DMS 273 treated with DMSO at 0.1 percent for 48 hours (cell line): Measurements from ENCODE around the gene COL4A6.
A peak's percentile ranks its signal among the peaks of the same experiment; 100 is the strongest.
"Not testable (repeated sequence)": the region's sequence is repeated elsewhere in the genome, so short reads cannot be mapped to it uniquely, and the experiment has no call there.

ENCODE experiments used
- DNase-seq: peaks from one replicate; lab custom pipeline; 2025; lab: John Stamatoyannopoulos, UW

The COL4A6 gene

DNA sequence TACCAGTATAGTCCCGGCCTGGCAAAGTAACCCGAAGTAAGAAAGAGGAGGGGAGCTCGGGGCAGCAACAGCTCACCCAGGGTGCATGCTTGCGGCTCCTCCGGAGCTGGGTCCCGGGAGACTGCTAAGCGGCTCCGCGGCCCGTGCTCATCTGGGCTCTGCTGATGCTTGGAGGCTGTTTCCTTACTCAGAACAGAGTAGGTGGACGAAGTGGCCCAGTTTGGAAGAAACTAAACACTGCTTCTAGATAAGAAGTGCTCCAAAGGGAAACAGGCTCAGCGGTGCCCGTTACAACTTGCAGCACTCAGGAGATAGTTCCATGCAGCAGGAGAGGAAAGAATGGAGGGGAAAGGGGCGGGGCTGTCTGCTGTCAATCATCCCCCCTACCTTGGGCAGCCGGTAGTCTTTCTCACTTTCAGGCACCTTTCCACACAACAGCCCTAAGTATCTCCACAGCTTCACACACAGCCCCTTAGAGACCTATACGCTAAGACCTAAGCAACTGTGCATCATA lies at the start of gene COL4A6:
COL4A6 (minus strand) TSS at position 313 of the 514 bp plus-strand sequence; CDS start at position 87, 226 bp downstream.
- DNase-seq: no peak

DNA sequence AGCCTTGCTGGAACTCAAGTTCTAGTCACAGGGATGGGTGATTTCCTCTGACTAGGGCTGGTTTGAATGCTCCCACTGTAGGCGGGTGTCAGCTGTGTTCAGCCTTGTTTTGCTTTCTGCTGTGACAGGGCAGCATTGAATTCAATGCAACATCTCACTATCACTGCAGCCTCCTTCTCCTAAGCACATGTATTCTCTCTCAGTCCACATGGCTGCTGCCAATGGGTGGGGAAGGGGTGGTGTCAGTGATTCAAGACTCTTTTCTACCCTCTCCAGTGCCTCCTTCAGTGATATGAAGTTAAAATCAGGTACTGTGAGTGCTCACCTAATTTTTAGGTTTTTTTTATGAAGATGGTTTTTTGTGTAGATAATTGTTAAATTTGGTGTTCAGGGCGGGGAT lies 47.7 kb upstream of the COL4A6 start:
- DNase-seq: no peak

DNA sequence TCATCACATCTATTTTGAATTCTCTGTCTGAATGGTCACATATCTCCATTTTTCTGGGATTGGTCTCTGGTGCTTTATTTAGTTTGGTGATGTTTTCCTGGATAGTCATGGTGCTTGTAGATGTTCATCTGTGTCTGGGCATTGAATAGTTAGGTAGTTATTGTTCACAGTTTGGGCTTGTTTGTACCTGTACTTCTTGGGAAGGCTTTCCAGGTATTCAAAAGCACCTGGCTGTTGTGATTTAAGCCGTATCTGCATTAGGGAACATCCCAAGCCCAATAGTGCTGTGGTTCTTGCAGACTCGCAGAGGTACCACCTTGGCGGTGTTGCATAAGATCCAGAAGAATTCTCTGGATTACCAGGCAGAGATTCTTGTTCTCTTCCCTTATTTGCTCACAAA lies 46.0 kb upstream of the COL4A6 start:
- DNase-seq: no peak

DNA sequence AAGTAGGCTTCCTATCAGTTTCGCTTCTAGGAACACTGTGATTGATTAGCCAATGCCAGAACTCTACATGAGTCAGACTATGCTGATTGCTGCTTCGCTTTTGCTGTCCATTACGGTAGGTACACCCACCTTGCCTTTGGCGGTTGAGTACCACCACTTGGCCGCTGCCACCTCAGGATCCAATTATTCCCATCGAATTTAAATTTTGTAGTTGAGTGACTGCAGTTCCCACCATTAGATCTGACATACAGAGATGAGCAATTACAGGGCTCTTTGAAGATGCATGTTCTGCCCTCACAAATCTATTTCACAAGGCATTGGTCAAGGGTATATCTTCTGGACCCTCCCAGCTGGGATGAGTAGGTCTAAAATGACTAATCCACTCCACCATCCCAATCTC lies 43.3 kb upstream of the COL4A6 start:
- DNase-seq: not testable (repeated sequence)

DNA sequence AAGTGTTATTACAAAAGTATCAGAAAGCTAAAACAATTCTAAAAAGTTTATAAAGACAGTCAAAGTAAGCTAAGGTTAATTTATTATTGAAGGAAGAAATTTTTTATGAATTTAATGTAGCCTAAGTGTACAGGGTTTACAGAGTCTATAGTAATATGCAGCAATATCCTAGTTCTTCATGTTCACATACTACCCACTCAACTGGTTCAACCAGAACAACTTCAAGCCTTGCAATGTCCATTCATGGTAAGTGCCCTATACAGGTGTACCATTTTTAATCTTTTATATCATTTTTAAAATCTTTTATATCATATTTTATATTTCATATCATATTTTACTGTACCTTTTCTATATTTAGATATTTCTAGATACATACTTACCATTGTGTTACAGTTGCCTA lies 35.8 kb upstream of the COL4A6 start:
- no peak for DNase-seq

DNA sequence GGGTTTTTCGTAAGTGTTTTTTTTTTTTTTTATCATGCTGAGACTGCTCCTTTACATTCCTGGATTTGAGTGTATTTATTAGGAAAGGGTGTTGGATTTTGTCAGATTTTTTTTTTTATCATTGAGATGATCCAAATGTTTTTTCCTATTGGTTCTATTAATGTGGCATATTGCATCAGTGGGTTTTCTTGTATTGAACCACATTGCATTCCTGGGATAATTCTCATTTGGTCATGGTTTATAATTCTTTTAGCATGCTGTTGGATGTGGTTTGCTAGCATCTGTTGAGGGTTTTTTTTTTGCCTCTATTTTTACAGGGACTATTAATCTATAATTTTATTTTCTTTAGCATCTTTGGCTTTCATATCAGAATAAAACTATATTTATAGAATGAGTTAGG lies 30.3 kb upstream of the COL4A6 start:
- no peak for DNase-seq

DNA sequence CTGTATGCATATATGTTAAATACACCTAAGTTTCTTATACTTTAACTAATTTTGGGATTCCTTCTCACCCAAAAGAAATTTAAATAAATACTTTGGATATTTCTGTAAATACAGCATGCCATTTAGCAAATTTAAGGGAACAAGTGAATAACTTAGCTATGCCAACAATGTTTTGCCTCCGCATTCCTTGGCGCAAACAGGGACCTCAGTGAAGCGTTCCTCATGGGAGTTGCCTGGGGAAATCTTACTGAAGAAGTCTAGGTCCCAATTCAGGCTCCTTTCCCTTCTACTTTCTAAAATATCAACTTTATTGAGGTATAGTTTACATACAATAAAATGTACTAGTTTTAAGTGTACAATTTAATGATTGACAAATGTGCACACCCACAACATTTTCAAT lies 26.4 kb upstream of the COL4A6 start:
- no peak for DNase-seq

DNA sequence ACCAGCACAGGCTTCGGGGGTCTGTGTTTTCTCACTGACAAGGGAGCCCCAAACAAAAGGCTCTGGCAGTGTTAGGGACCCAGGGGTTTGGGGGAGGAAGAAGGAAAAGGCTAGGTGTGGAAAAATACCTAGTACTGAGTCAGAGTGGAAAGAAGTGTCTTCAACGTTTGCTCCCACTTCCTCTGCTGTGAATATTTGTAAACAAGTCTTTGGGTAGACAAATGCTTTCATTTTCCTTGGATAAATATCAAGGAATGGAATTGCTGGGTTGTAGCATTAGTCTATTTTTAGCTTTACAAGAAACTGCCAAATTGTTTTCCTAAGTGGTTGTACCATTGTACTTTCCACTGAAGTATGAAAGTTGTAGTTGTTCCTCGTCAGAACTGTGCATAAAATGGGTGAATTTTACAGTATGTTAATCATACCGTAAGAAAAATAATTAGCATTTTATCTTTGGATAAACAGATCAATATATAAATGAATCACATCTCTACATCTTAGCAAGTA lies 18.8 kb upstream of the COL4A6 start:
- DNase-seq: no peak

DNA sequence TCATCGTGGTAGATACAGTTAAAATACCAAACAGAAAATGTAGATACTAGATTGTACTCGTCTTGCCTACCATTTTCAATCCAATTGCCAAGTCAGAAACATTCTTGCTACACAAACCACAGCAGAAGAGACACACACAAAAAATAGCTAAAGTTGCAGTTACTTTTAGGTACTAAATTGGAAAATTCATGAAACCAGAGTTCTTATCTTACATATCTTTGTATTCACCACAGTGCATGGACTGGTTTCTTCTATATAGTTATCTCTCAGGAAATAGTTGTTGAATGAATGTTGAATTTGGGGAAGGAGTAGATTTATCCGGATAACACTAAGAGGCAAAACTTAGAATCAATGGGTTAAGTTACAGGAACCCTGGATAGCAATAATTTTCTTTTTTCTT lies 15.6 kb upstream of the COL4A6 start:
- DNase-seq: no peak

DNA sequence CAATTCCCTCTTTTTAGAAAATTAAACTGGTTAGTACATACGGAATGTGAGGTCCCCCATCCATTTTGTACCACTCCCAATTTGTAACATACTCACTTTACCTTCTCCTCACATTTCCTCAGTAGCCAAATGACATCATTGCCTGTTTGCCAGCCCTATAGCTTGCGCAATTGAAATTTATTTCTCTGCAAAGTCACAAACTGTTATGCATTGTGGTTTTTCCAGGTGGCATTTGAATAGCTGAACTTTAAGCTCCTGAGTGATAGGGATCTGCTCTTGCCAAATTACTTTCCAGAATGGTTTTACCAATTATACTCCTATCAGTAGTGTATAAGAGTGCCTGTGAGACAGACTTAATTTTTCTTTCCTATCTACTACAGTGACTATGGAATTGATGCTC lies 9.1 kb upstream of the COL4A6 start:
- no peak for DNase-seq

DNA sequence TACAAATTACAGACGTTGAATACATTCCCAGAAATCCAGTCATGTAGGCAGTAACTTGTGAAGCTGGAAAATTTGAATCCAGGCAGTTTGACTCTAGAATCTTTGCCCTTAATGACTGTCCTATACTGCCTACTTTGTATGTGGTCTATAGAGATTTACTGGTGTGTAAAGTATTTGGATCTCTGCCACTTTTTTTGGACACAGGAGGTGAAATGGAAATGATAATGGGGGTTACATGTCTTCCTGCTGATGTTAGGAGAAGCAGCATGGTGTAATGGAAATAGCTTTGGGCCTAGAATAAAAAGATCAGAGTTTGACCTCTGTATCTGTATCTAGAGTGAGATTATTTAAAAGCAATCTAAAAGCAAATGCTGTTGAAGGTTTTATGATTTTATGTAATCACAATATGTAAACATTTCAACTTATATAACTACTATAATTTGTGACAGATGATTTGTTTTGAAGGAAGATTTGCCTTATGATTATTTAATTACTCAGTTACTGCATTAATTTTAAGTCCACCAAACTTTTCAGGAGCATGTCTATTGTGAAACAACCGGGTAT lies 4.8 kb upstream of the COL4A6 start:
- no peak for DNase-seq

DNA sequence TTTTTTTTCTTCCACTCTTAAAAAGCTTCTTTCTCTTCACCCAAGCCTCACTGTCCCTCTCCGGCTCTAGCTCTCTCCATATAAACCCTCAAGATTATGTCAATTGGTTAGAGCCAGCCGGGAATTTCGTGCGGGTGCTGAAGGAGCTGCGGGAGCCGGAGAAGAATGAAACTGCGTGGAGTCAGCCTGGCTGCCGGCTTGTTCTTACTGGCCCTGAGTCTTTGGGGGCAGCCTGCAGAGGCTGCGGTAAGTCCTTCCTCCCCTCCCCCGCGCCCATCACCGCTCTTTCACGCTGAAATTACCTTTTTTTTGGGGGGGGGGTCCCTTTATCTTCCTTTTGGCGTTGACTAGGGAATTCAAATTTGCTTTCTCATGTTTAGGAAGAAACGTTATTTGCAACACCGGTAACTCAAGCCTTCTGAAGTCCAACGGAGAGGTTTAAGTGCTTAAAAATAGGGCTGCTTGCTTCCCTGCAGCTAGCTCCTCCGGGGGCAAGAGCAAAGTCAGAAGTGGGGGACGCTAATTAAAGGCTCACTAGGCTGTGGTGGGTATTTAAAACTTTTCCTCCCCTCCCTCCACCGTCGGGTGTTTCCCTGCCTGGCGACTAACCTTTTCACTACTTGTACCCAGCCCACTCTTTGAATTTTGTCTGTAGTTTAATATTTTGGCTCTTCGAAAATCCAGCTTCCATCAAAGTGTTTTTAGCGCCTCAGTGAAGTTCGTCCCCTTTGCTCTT lies 1.9 kb upstream of the COL4A6 start:
- DNase-seq: no peak

DNA sequence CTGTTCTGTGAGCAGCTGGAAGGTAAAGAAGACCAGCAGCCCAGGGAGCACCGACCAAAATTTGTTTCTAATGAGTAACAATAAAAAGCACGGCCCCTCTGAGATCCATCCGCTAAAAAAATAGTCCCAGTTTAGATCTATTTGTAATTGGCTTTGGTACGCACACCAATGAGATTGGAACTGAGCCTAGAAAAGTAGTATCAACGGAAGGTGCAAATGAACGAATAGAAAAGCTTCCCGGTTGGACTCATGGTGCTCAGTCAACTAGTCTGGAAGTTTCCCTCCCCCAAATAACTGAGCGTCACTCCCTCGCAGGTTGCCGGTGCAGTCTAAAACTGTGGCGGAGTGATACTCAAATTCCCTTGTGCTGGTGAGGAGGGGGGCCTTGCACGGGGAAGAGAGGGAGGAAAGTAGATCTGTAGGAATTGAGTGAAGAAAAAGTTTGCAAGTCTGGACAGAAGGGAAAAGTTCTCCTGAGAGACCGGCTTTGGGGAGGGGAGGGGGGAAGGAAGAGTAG lies 1.3 kb upstream of the COL4A6 start, which contains the start of gene COL4A5:
COL4A5 (plus strand) TSS at position 413 of the 517 bp plus-strand sequence. CDS start 288 bp downstream, outside the sequence.
- DNase-seq: peak; percentile 74

DNA sequence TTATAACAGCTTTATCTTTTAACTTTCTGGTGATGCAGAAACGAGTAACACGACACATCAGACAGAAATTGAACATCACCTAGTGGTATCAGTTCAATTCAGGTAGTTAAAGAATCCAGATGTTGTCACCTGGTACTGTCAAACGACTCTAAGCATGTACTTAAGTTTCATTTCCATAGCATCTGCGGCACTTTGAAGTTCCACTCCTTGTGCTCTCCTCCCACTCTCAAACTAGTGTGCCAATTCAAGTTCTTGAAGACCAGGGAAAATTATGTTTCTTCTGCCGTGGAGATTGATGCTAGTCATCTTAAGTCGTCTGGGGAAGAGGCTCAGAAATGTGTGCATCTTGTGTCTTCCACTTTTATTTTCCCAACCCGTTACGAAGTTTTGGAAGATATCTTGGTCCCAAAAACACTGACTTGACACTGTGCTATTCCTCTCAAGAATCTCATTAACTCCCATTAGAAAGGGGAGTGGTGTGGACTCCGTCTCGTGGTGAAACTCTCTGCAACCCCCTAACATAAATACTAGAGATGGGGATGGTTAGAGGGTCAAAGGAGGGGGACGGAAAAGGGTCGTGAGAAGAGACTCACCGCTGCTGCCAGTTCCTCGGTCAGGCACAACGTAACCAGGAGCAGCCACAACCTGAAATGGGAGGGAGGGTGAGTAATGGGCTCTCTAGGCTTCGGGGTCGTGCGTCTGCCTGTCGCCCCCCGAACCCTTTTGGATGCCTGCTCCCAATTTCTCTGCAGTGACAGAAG lies 693 bp downstream of the COL4A6 start:
- no peak for DNase-seq

DNA sequence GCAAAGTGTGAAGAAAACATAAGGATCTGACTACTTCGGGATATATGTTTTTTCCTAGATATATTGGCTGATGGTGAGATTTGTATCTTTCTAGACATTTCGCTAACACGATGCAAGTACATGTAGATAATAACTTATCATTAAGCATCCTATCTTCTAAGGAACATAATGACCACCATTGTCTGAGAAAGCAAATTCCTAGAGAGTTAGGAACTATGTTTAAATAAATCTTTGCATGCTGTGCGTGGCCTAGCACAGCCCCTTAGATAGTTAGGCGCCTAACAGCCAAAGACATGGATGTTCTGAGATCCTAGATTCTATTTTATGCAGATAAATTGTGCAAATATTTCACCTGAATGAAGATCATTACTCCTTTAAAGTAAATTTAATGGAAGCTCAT lies 3.0 kb downstream of the COL4A6 start:
- no peak for DNase-seq

DNA sequence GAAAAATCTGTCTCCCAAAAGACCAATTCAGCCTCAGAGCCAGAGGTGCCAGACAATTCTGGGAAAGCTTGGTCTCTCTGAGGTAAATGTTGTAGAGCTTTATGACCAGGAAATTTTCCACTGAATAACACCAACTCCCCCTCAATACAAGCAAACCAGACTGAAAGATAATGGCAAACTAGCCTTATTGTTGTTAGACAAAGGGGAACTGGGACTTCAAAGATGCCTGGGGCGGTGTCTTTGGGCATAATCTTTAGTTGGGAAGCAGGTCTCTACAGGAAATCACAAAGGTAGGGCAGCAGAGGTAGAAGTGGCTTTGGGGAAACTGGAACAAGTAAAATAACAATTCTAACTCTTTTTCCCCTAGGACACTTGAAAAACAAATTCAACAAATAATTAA lies 12.0 kb downstream of the COL4A6 start:
- no peak for DNase-seq

DNA sequence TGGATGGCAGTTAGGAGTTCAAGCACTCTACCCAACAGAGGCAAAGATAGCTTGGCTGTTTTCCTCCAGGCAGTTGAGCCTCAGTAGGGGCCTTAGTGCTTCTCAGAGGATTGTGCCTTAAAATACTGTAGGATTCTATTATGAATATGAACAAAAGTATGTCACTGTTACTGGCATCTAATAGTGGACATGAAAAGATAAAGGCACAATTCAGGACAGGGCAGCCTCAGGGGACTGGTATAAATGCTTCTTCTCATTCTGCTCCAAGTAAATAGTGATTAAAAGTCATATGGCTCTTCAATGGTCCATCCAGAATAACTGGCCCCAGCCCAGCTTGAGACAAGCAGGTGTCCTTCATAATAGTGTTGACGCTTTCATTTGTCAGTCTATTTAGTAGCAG lies 17.7 kb downstream of the COL4A6 start:
- no peak for DNase-seq

DNA sequence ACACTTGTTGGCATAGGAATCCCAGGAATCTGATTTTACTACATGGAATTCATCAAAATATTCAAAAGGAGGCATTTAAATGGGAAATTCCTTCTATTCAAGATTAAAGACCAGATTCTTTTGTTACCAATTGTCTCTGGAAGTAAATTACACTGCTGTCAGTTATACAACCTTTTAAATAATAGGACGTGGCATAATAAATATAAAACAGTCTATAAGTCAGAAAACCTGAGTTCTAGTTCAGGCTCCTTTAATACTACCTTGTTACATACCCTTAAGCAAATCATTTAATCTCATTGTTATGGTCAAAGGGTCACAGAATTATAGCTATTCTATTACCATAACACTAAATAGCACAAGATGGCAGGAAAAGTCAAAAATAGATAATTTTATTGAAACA lies 18.8 kb downstream of the COL4A6 start:
- DNase-seq: no peak

DNA sequence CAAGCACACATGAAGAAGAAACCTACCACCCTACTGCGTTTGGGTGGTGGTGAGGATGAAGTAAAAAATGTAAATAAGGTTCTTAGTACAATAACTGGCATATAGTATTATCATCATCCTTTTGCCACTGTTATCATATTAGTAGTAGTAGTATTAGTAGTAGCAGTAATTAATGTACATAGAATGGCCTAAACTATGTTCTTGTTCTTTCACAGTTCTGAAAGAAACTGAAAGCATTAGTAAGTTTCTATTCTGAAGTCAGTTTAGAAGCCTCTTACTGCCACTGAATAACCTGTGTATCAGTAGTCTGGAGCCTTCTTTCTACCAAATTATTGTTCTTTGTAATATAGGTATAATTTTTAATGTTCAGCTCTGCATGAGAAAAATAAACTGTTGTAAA lies 21.0 kb downstream of the COL4A6 start:
- DNase-seq: no peak

DNA sequence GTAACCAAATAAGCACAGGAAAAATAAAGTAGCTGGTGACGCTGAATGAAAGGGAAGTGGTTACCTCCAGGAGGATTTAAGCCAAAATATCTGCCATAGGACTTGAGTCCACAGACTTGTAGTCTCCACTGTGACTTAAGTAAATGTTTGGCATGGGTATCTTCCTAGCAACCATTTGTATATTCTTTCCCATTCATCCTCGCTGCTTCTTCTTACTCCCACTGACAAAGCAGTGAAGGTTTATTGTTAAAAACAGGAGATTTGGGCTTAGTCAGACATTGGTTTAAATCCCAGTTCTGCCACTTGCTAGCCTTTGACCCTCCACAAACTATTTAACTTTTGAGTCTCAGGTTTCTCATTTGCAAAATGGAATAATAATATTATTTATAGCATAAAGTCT lies 22.3 kb downstream of the COL4A6 start:
- no peak for DNase-seq

DNA sequence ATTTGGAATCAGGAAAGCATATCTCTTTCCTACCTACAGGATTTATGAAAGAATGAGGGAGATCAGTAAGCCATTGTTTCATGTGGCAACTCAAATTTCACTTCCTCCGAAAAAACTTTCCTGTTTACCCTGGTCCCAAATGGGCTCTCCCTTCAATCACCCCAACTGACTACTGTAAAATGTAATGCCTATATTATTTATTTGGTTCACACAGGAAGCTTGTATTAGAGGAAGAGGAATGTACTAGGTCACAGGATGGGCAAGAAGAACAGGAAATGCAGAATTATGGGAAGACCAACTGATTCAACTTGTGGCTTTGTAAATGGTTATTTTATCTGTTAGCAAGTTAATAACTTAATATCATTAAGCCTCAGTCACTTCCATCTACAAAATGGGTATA lies 23.1 kb downstream of the COL4A6 start:
- no peak for DNase-seq

DNA sequence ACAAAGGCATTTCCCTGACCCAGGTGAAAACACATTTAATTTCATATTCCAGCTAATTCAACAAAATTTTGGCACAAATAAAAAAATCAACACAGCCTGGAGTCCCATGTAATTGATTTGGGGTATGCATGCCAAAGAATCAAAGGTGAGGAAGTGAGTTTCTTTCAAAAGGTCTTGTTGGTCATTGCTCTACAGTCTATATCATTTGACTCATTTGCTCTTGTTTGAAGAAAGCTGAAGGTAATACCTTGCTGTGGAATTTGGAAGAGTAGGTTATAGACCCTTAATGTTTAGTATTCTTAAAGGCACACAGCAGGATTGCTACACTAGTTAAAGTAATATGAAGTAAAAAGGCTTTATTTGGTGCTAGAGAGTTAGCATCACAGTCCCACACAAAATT lies 25.4 kb downstream of the COL4A6 start:
- no peak for DNase-seq
